Keratinocyte (primary cell): ENCODE data around the gene TMEM181. TPM values are rescaled to one million over a fixed set of nuclear protein-coding genes. Genes with fewer than 3 reads are reported as not detected.
"Not testable (repeated sequence)": the region's sequence is repeated elsewhere in the genome, so short reads cannot be mapped to it uniquely, and the experiment has no call there.

Source experiments
- DNase-seq: peaks from one replicate; pipeline ENCODE4 v3.0.0-alpha.2; 2011; ENCODE audit warnings: low read depth, missing footprints, low spot score
- FAIRE-seq: peaks from 2 replicates; lab custom pipeline; 2011; peaks lifted over from hg19 to GRCh38; lab: Jason Lieb, UNC
- H2AFZ ChIP-seq: 2 replicates; pipeline ENCODE4 v1.6.0; 2012; ENCODE audit warnings: low read length, control low read depth, inconsistent platforms; ENCODE audit not compliant: control insufficient read depth
- H3K27ac ChIP-seq: 2 replicates; pipeline ENCODE4 v1.5.1; 2011; ENCODE audit warnings: low read length; ENCODE audit not compliant: control insufficient read depth, insufficient read depth
- H3K27me3 ChIP-seq: 3 replicates; pipeline ENCODE4 v1.6.0; 2011; ENCODE audit warnings: low read length; ENCODE audit not compliant: control insufficient read depth, insufficient read depth; ENCODE audit errors: extremely low read depth
- H3K36me3 ChIP-seq, 2 experiments: 2 replicates in 1 of 2; 3 replicates in 1 of 2; pipeline ENCODE4 v1.5.1; 2011; ENCODE audit warnings: low read length in 2 of 2, mild to moderate bottlenecking in 1 of 2; ENCODE audit not compliant: control insufficient read depth in 2 of 2, insufficient read depth in 2 of 2; ENCODE audit errors: extremely low read depth in 1 of 2
- H3K4me1 ChIP-seq: 3 replicates; pipeline ENCODE4 v1.5.1; 2011; ENCODE audit warnings: low read length; ENCODE audit not compliant: control insufficient read depth, insufficient read depth; ENCODE audit errors: extremely low read depth
- H3K4me2 ChIP-seq: 3 replicates; pipeline ENCODE4 v1.6.0; 2011; ENCODE audit warnings: low read depth, low read length; ENCODE audit not compliant: control insufficient read depth, insufficient read depth; ENCODE audit errors: extremely low read depth
- H3K4me3 ChIP-seq, 3 experiments: fragments of 200-600 bp in 1 of 3; sonication (generic) in 1 of 3; 2 replicates in 2 of 3; 3 replicates in 1 of 3; pipeline ENCODE4 v1.5.1; 2011 to 2016; ENCODE audit warnings: low read length in 3 of 3, mild to moderate bottlenecking in 3 of 3, control low read depth in 2 of 3, inconsistent platforms in 1 of 3, low read depth in 1 of 3, mixed read lengths in 1 of 3, mixed run types in 1 of 3, moderate library complexity in 1 of 3; ENCODE audit not compliant: control insufficient read depth in 2 of 3, insufficient read depth in 2 of 3; ENCODE audit errors: extremely low read depth in 1 of 3
- H3K79me2 ChIP-seq: 2 replicates; pipeline ENCODE4 v1.6.0; 2012; ENCODE audit warnings: low read length; ENCODE audit not compliant: control insufficient read depth, insufficient read depth
- H3K9ac ChIP-seq: 3 replicates; pipeline ENCODE4 v1.6.0; 2011; ENCODE audit warnings: low read length; ENCODE audit not compliant: control insufficient read depth, insufficient read depth; ENCODE audit errors: extremely low read depth
- H3K9me1 ChIP-seq: 3 replicates; pipeline ENCODE4 v1.6.0; 2011; ENCODE audit warnings: low read length; ENCODE audit not compliant: control insufficient read depth, insufficient read depth; ENCODE audit errors: extremely low read depth
- H3K9me3 ChIP-seq: 2 replicates; pipeline ENCODE4 v1.5.1; 2012; ENCODE audit warnings: low read depth, low read length; ENCODE audit not compliant: control insufficient read depth
- H4K20me1 ChIP-seq: 3 replicates; pipeline ENCODE4 v1.6.0; 2011; ENCODE audit warnings: low read length; ENCODE audit not compliant: control insufficient read depth, insufficient read depth; ENCODE audit errors: extremely low read depth
- EZH2 ChIP-seq: IDR thresholded peaks from one replicate; pipeline ENCODE4 v1.6.1; 2012; ENCODE audit warnings: inconsistent platforms, mild to moderate bottlenecking, low read length, moderate library complexity
- dilution Hi-C: fragments of 300-500 bp; cut with MboI; formaldehyde crosslinking; loops from one replicate; pipeline ENCODE4 v1.7.0; 2020; ENCODE audit warnings: low sequenced_read_pairs; ENCODE audit not compliant: extremely low pct_ligation_motif_present
- polyA plus RNA-seq, 5 experiments: library from polyadenylated mRNA; depleted of rRNA in 3 of 5; stranded (reverse) in 3 of 5; stranded (forward) in 1 of 5; unstranded in 1 of 5; fragments of >200 nt; gene quantifications; 1 replicate in 1 of 5; 2 replicates in 3 of 5; 3 replicates in 1 of 5; pipeline versions ENCODE4 v1.2.1 to v1.2.3, GENCODE V29; 2011 to 2012; ENCODE audit warnings: missing spikeins in 2 of 5, low read depth in 1 of 5, low replicate concordance in 1 of 5
- TF ChIP-seq, protein P1 (sequence below), 3 experiments: IDR thresholded peaks in 1 of 3; conservative IDR thresholded peaks in 1 of 3; optimal IDR thresholded peaks in 1 of 3; 2 replicates in 2 of 3; 3 replicates in 1 of 3; pipeline versions ENCODE3 to v1.5.1; 2011; ENCODE audit warnings: low read length in 3 of 3, mild to moderate bottlenecking in 3 of 3, moderate library complexity in 2 of 3, control low read depth in 1 of 3, inconsistent platforms in 1 of 3; ENCODE audit not compliant: insufficient read depth in 2 of 3; ENCODE audit errors: extremely low read depth in 1 of 3

Gene TMEM181
- polyA plus RNA-seq, 1 donor (not counting 4 experiments of a cell fraction or from before 2014, with no cell fraction given), result 31.9 TPM

GRCh38 chr6:158524311-158524710 is 35.6 kb upstream of the TMEM181 start:
- FAIRE-seq, result no peak
- H2AFZ ChIP-seq, result no peak overlapping the region

GRCh38 chr6:158527858-158528257 is 32.0 kb upstream of the TMEM181 start:
- H2AFZ ChIP-seq, H3K79me2 ChIP-seq, H3K4me1 ChIP-seq, H3K9me3 ChIP-seq, DNase-seq, H3K36me3 ChIP-seq, H3K4me3 ChIP-seq, H3K27ac ChIP-seq, FAIRE-seq, H3K4me2 ChIP-seq, H4K20me1 ChIP-seq, H3K9me1 ChIP-seq, H3K9ac ChIP-seq, dilution Hi-C loops, H3K27me3 ChIP-seq: not testable (repeated sequence)

More at GRCh38 chr6:158524311-158524710, 35.6 kb upstream of the TMEM181 start:
- H3K27me3 ChIP-seq, result peaks cover 6% of the 10 kb centered on the region
- no peak for DNase-seq
- H3K9me3 ChIP-seq, result peaks cover 2% of the 10 kb centered on the region
- H3K4me2 ChIP-seq, result no peak overlapping the region
- no peak overlapping the region for H3K4me3 ChIP-seq
- TF ChIP-seq, protein P1, sequence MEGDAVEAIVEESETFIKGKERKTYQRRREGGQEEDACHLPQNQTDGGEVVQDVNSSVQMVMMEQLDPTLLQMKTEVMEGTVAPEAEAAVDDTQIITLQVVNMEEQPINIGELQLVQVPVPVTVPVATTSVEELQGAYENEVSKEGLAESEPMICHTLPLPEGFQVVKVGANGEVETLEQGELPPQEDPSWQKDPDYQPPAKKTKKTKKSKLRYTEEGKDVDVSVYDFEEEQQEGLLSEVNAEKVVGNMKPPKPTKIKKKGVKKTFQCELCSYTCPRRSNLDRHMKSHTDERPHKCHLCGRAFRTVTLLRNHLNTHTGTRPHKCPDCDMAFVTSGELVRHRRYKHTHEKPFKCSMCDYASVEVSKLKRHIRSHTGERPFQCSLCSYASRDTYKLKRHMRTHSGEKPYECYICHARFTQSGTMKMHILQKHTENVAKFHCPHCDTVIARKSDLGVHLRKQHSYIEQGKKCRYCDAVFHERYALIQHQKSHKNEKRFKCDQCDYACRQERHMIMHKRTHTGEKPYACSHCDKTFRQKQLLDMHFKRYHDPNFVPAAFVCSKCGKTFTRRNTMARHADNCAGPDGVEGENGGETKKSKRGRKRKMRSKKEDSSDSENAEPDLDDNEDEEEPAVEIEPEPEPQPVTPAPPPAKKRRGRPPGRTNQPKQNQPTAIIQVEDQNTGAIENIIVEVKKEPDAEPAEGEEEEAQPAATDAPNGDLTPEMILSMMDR (optimal IDR thresholded peaks at IDR 0.05 in 1 of 3, IDR thresholded peaks at IDR 0.05 in 1 of 3, conservative IDR thresholded peaks at IDR 0.05 in 1 of 3; ENCODE audit: extremely low read depth in 1 of 3, insufficient read depth in 2 of 3, low read length in 3 of 3), result no peak
- no peak for TF ChIP-seq EZH2
- dilution Hi-C loops, result no loop called here
- no peaks in the 10 kb centered on the region for H3K79me2 ChIP-seq
- H3K27ac ChIP-seq, result no peak overlapping the region
- H3K36me3 ChIP-seq, result no peaks in the 10 kb centered on the region
- H3K9me1 ChIP-seq, result no peaks in the 10 kb centered on the region
- no peaks in the 10 kb centered on the region for H3K4me1 ChIP-seq
- no peak overlapping the region for H3K9ac ChIP-seq
- no peaks in the 10 kb centered on the region for H4K20me1 ChIP-seq

GRCh38 chr6:158528826-158529225 is 31.1 kb upstream of the TMEM181 start:
- H3K36me3 ChIP-seq, result no peaks in the 10 kb centered on the region
- no peak overlapping the region for H3K9ac ChIP-seq
- H3K9me3 ChIP-seq, result peaks cover 2% of the 10 kb centered on the region
- no peak overlapping the region for H3K4me3 ChIP-seq
- FAIRE-seq, result no peak
- no peaks in the 10 kb centered on the region for H3K4me1 ChIP-seq
- H3K27me3 ChIP-seq, result peaks cover 6% of the 10 kb centered on the region
- no peak for DNase-seq
- H3K79me2 ChIP-seq, result no peaks in the 10 kb centered on the region
- H4K20me1 ChIP-seq, result no peaks in the 10 kb centered on the region
- no peak for TF ChIP-seq EZH2
- TF ChIP-seq, protein P1 (optimal IDR thresholded peaks at IDR 0.05 in 1 of 3, IDR thresholded peaks at IDR 0.05 in 1 of 3, conservative IDR thresholded peaks at IDR 0.05 in 1 of 3; ENCODE audit: extremely low read depth in 1 of 3, insufficient read depth in 2 of 3, low read length in 3 of 3), result no peak
- no peak overlapping the region for H3K27ac ChIP-seq
- no peak overlapping the region for H2AFZ ChIP-seq
- dilution Hi-C loops, result no loop called here
- H3K9me1 ChIP-seq, result no peaks in the 10 kb centered on the region
- no peak overlapping the region for H3K4me2 ChIP-seq
